ENCODE data around the gene PAPPA.

PAPPA gene

DNA sequence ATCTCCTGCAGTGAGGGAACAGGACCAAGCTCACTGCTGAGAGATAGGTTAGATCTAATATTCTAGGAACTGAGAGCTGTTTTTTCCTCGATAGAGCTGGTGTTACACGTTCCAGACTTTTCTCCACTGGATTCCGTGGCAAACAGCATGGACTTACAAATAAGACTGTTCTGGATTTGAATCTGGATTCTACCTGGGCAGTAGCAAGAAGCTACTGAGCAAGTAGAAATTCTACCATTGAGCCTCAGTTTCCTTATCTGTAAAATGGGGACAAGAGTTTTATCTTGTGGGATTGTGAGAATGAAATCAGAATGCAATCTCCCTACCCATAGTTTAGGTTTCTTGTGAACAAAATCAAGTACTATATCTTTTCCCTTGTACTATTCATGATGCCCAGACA lies 294.8 kb downstream of the PAPPA start:
- Histone ChIP-seq H3K4me1 (ENCODE audit: insufficient read depth, low read length) (peaks cover 11% of the 10 kb centered on the region), H3K4me3 (ENCODE audit: low read length) (no peak overlapping the region), H3K9me3 (ENCODE audit: low read length) (no peaks in the 10 kb centered on the region), H3K27me3 (ENCODE audit: insufficient read depth, low read length) (no peaks in the 10 kb centered on the region), H2AFZ (ENCODE audit: low read depth, low read length) (no peak overlapping the region), H3K36me3 (ENCODE audit: insufficient read depth, low read length) (no peaks in the 10 kb centered on the region)

DNA sequence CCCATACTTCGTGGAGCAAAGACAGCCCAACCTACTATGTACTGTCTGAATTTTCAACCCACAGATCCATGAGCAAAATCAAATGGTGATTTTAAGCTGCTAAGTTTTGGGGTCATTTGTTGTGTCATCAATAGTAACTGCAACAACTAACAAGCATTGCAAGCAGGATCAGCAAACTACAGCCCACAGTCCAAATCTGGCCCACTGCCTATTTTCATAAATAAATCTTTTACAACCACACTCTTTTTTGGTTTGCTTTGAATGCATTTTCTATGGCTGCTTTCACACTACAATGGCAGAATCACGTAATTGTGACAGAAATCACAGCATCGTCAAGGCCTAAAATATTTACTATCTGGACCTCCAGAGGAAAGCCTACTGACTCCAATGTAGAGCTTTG lies 296.4 kb downstream of the PAPPA start:
- H3K27me3 ChIP-seq (ENCODE audit: insufficient read depth, low read length) = no peaks in the 10 kb centered on the region
- no peak overlapping the region for H3K4me3 ChIP-seq (ENCODE audit: low read length)
- H3K36me3 ChIP-seq (ENCODE audit: insufficient read depth, low read length) = no peaks in the 10 kb centered on the region
- peaks cover 11% of the 10 kb centered on the region for H3K4me1 ChIP-seq (ENCODE audit: insufficient read depth, low read length)
- H2AFZ ChIP-seq (ENCODE audit: low read depth, low read length) = no peak overlapping the region
- H3K9me3 ChIP-seq (ENCODE audit: low read length) = no peaks in the 10 kb centered on the region

DNA sequence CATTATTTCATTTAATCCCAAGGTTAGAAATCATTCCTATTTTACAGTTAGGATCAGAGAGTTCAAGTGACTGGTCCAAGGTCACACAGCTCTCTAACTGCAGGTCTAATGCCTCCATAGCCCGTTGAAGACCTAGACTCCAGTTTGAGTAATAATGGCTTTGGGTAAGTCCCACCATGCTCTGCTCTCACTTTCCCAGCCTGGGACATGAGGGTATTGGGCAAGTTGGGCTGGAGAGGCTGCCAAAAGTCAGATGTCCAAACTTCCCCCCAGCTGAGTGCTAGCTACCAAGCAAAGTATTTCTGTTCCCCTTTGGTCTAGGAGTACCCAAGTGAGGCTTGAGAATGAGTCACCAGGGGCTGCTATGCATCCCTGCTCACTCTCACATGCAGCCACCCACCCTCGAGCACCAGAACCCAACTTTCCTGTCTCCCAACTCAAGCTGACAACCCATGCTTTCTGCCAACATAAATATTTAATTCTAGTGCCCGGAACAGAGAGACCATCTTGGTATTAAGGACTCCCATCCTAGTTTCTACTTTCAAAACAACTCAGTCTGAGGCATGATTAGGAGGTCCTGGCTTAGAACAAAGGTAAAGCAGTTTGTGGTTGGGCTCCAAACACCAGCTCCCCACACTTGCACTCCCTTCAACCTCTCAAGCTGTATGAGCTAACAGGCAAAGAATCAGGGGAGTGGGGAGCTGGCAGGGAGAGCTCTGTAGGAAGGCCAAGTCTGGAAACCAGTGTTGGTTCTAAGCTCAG lies 297.0 kb downstream of the PAPPA start:
- H3K36me3 ChIP-seq (ENCODE audit: insufficient read depth, low read length) = no peaks in the 10 kb centered on the region
- no peak overlapping the region for H3K4me3 ChIP-seq (ENCODE audit: low read length)
- H2AFZ ChIP-seq (ENCODE audit: low read depth, low read length) = no peak overlapping the region
- H3K4me1 ChIP-seq (ENCODE audit: insufficient read depth, low read length) = peaks cover 11% of the 10 kb centered on the region
- no peaks in the 10 kb centered on the region for H3K9me3 ChIP-seq (ENCODE audit: low read length)
- no peaks in the 10 kb centered on the region for H3K27me3 ChIP-seq (ENCODE audit: insufficient read depth, low read length)

- peaks cover 3% of the 10 kb centered on the region for H3K9me3 ChIP-seq (ENCODE audit: low read length)
- H3K4me3 ChIP-seq (ENCODE audit: low read length) = no peak overlapping the region
- H2AFZ ChIP-seq (ENCODE audit: low read depth, low read length) = no peak overlapping the region
- H3K36me3 ChIP-seq (ENCODE audit: insufficient read depth, low read length) = no peaks in the 10 kb centered on the region
- H3K4me1 ChIP-seq (ENCODE audit: insufficient read depth, low read length) = peaks cover 11% of the 10 kb centered on the region
- H3K27me3 ChIP-seq (ENCODE audit: insufficient read depth, low read length) = no peaks in the 10 kb centered on the region
These were observed 298.0 kb downstream of the PAPPA start for GRCh38 chr9:116451500-116452115.

All from neuron (in vitro differentiated cells).